ENCODE data around the gene ARID3A. TPM values are rescaled to one million over a fixed set of nuclear protein-coding genes. Genes with fewer than 3 reads are reported as not detected.

The ARID3A gene
- total and polyA plus RNA-seq, 8 donors = 20.6 to 35.7 (median 23.6) TPM

DNA sequence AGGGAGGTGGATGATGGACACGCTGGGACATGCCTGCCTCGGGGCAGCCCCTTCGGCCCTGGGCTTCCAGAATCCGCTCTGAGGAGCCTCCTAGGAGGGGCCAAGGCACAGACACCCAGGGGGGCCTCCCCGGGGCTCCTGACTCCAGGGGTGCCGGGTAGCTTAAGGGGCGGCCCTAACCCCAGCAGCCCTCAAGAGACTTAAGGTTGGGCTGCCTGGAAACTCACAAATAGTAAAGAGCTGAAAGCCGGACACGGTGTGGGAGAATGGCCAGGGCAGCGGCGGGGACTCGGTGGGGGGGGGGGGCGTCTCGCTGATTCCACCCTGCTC, 7.7 kb downstream of the ARID3A start:
- H3K27ac ChIP-seq = peak overlapping the region; percentile 19 to 78
- no peaks in the 10 kb centered on the region for H3K9me3 ChIP-seq
- no peaks in the 10 kb centered on the region for H3K27me3 ChIP-seq
- no peak for ATAC-seq
- peak overlapping the region in 1 of 2 donors; percentile 28 for H3K4me3 ChIP-seq
- TF ChIP-seq, protein P1, sequence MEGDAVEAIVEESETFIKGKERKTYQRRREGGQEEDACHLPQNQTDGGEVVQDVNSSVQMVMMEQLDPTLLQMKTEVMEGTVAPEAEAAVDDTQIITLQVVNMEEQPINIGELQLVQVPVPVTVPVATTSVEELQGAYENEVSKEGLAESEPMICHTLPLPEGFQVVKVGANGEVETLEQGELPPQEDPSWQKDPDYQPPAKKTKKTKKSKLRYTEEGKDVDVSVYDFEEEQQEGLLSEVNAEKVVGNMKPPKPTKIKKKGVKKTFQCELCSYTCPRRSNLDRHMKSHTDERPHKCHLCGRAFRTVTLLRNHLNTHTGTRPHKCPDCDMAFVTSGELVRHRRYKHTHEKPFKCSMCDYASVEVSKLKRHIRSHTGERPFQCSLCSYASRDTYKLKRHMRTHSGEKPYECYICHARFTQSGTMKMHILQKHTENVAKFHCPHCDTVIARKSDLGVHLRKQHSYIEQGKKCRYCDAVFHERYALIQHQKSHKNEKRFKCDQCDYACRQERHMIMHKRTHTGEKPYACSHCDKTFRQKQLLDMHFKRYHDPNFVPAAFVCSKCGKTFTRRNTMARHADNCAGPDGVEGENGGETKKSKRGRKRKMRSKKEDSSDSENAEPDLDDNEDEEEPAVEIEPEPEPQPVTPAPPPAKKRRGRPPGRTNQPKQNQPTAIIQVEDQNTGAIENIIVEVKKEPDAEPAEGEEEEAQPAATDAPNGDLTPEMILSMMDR (IDR thresholded peaks at IDR 0.05) = no peak
- peaks cover 32 to 64% of the 10 kb centered on the region in 2 donors for H3K4me1 ChIP-seq
- intact Hi-C loops (cut with DNase I) = no loop called here
- H3K36me3 ChIP-seq = peaks cover 0 to 42% of the 10 kb centered on the region in 2 donors
- DNase-seq = no peak

DNA sequence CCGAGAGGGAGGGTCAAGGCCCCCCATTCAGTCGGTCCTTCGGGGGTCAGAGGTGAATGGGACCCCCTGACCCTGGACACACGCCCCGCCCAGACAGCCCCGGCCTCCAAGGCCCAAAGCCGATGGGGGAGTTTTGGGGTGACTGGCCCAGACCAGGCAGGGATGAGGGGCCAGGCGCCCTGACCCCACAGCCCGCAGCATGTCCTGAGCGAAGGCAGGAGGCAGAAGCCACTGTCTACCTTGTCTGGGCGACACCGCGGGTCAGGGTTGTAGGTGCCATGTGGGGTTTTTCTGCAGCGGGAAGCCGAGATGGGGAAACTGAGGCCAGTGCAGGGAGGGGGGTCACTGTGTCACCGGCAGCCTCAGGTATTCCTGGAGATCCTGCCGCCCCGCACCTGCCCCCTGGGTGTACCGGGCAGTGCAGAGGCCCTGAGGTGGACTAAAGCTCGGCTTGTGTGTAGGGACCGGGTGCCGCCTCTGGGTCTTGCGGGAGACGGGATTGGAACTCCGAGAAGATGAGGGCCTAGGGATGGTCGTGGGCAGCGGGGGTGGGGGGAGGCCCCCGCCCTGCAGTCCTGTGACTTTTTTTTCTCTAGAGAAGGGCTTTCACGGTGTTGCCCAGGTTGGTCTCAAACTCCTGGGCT, 8.5 kb downstream of the ARID3A start:
- Histone ChIP-seq H3K9me3 (no peaks in the 10 kb centered on the region), H3K27me3 (no peaks in the 10 kb centered on the region), H3K4me1 (peaks cover 32 to 63% of the 10 kb centered on the region in 2 donors), H3K27ac (peak overlapping the region; percentile 56 to 72), H3K36me3 (peaks cover 0 to 39% of the 10 kb centered on the region in 2 donors), H3K4me3 (no peak overlapping the region)
- intact Hi-C loops (cut with DNase I) = no loop called here
- peak; percentile 2 for ATAC-seq
- TF ChIP-seq, protein P1 (IDR thresholded peaks at IDR 0.05) = no peak
- DNase-seq = no peak

DNA sequence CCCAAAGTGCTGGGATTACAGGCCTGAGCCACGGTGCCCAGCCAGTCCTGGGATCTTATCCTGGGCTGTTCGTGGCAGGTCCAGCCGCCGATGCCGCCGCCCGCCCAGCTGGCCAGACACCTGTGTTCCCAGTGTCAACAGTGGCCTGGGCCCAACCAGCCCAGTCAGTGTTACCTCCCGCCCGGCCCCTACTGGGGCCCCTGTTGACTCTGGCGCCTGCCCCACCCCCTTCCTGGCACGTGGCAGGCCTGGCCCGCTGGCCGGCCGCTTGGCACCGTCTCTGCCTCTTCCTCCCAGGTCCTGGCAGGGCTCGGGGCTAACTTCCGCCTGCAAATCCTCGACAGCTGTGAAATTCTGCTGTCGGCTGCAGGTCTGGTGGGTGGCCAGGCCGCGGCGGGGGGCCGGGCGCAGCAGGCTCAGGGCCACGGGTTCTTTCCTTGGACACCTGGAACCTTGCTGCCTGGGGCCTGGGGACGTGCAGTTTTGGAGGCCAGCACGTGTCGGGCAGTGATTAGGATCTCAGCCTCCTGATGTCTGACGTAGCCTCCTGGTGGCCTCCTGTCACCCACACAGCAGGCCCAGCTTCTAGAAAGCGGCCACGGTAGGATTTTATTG, 9.1 kb downstream of the ARID3A start:
- ATAC-seq (peak; percentile 97), DNase-seq (peak; percentile 90 to 97 (median 94))
- no peak overlapping the region for H3K4me3 ChIP-seq

DNA sequence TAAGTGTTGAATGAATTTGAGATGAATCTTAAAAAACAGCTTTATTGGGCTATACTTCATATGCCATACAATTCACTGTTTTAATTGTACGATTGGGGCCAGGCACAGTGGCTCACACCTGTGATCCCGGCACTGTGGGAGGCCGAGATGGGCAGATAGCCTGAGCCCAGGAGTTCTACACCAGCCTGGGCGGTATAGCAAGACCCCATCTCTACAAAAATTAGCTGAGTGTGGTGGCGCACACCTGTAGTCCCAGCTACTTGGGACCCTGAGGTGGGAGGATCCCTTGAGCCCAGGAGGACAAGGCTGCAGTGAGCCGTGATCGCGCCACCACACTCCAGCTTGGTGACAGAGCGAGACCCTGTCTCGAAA, 10.3 kb downstream of the ARID3A start:
- peaks cover 41 to 81% of the 10 kb centered on the region in 2 donors for H3K4me1 ChIP-seq
- ATAC-seq = no peak
- H3K27me3 ChIP-seq = no peaks in the 10 kb centered on the region
- H3K4me3 ChIP-seq = no peak overlapping the region
- intact Hi-C loops (cut with DNase I) = no loop called here
- H3K36me3 ChIP-seq = peaks cover 0 to 20% of the 10 kb centered on the region in 2 donors
- no peak overlapping the region for H3K27ac ChIP-seq
- no peak for DNase-seq
- TF ChIP-seq, protein P1 (IDR thresholded peaks at IDR 0.05) = no peak
- no peaks in the 10 kb centered on the region for H3K9me3 ChIP-seq

More for the DNA sequence above, 9.1 kb downstream of the ARID3A start:
- peaks cover 32 to 69% of the 10 kb centered on the region in 2 donors for H3K4me1 ChIP-seq
- H3K27ac ChIP-seq = peak overlapping the region; percentile 56 to 72
- H3K27me3 ChIP-seq = no peaks in the 10 kb centered on the region
- TF ChIP-seq, protein P1 (IDR thresholded peaks at IDR 0.05) = no peak
- intact Hi-C loops (cut with DNase I) = no loop called here
- H3K9me3 ChIP-seq = no peaks in the 10 kb centered on the region
- H3K36me3 ChIP-seq = peaks cover 0 to 32% of the 10 kb centered on the region in 2 donors

DNA sequence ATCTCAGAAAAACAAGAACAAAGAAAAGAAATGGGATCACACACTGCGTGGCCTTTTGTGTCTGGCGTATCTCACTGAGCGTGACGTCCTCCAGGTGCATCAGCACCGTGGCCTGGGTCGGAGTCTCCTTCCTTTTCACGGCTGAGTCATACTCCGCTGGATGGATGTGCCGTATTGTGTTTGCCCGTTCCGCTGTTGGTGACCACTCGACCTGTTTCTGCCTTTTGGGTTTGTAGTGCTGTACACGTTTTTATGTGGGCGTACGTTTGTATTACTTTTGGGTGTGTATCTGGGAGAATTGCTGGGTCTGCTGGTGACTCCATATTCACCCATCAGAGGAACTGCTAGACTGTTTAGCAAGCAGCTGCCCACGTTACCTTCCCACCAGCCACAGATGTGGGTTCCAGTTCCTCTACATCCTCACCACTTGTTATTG, 11.4 kb downstream of the ARID3A start:
- no peaks in the 10 kb centered on the region for H3K9me3 ChIP-seq
- TF ChIP-seq, protein P1 (IDR thresholded peaks at IDR 0.05) = no peak
- H3K4me1 ChIP-seq = peaks cover 46 to 85% of the 10 kb centered on the region in 2 donors
- ATAC-seq (no peak), DNase-seq (no peak)
- H3K27me3 ChIP-seq = no peaks in the 10 kb centered on the region
- no peak overlapping the region for H3K27ac ChIP-seq
- H3K36me3 ChIP-seq = peaks cover 0 to 13% of the 10 kb centered on the region in 2 donors
- intact Hi-C loops (cut with DNase I) = no loop called here
- no peak overlapping the region for H3K4me3 ChIP-seq

All from left lung (tissue), 10 donors.